Measurements from ENCODE around the gene TRIM15. TPM values are rescaled to one million over a fixed set of nuclear protein-coding genes. Genes with fewer than 3 reads are reported as not detected.

The TRIM15 gene
- total RNA-seq, 3 donors from 2014 or later (not counting 1 experiment from before 2014, with no cell fraction given) = not detected

GRCh38 chr6:30149858-30150550 is 13.3 kb upstream of the TRIM15 start:
- ATAC-seq = no peak
- Histone ChIP-seq H3K4me3 (ENCODE audit: low read length) (no peak overlapping the region), H3K27me3 (ENCODE audit: control insufficient read depth, insufficient read depth, low read length) (peaks cover 3% of the 10 kb centered on the region), H3K9me3 (ENCODE audit: control insufficient read depth, insufficient read depth, low read length) (no peaks in the 10 kb centered on the region), H3K36me3 (ENCODE audit: control insufficient read depth, insufficient read depth, low read length) (no peaks in the 10 kb centered on the region), H3K4me1 (ENCODE audit: control insufficient read depth, insufficient read depth, low read length) (no peaks in the 10 kb centered on the region), H3K27ac (ENCODE audit: low read length) (no peak overlapping the region)
- TF ChIP-seq CTCF (IDR thresholded peaks at IDR 0.05) = no peak
- 80% methylated on average over 7 of the region's 7 CpGs for WGBS (ENCODE audit: insufficient coverage)
- Mint-ChIP-seq H3K4me3 (no peak overlapping the region), H3K27me3 (ENCODE audit: low read depth in 2 of 2) (peaks cover 17 to 30% of the 10 kb centered on the region in 2 donors), H3K27ac (no peak overlapping the region), H3K36me3 (no peaks in the 10 kb centered on the region), H3K9me3 (no peaks in the 10 kb centered on the region), H3K4me1 (peaks cover 4 to 5% of the 10 kb centered on the region in 2 donors)
- no peak for DNase-seq
- intact Hi-C loops (cut with micrococcal nuclease) = no loop called here

GRCh38 chr6:30150671-30151395 is 12.5 kb upstream of the TRIM15 start:
- no peaks in the 10 kb centered on the region for H3K36me3 Mint-ChIP-seq
- no peak for DNase-seq
- H3K9me3 Mint-ChIP-seq = no peaks in the 10 kb centered on the region
- H3K4me3 Mint-ChIP-seq = no peak overlapping the region
- Histone ChIP-seq H3K27ac (ENCODE audit: low read length) (no peak overlapping the region), H3K9me3 (ENCODE audit: control insufficient read depth, insufficient read depth, low read length) (no peaks in the 10 kb centered on the region), H3K4me1 (ENCODE audit: control insufficient read depth, insufficient read depth, low read length) (no peaks in the 10 kb centered on the region), H3K27me3 (ENCODE audit: control insufficient read depth, insufficient read depth, low read length) (peaks cover 3% of the 10 kb centered on the region), H3K4me3 (ENCODE audit: low read length) (no peak overlapping the region), H3K36me3 (ENCODE audit: control insufficient read depth, insufficient read depth, low read length) (no peaks in the 10 kb centered on the region)
- H3K27ac Mint-ChIP-seq = no peak overlapping the region
- no peak for ATAC-seq
- intact Hi-C loops (cut with micrococcal nuclease) = no loop called here
- TF ChIP-seq CTCF (IDR thresholded peaks at IDR 0.05) = no peak
- H3K4me1 Mint-ChIP-seq = peaks cover 4 to 5% of the 10 kb centered on the region in 2 donors
- peaks cover 19 to 30% of the 10 kb centered on the region in 2 donors for H3K27me3 Mint-ChIP-seq (ENCODE audit: low read depth in 2 of 2)
- 84% methylated on average over 10 of the region's 10 CpGs for WGBS (ENCODE audit: insufficient coverage)

- Mint-ChIP-seq H3K9me3 (no peaks in the 10 kb centered on the region), H3K36me3 (no peaks in the 10 kb centered on the region), H3K4me3 (no peak overlapping the region), H3K27me3 (ENCODE audit: low read depth in 2 of 2) (peaks cover 24 to 33% of the 10 kb centered on the region in 2 donors), H3K27ac (no peak overlapping the region), H3K4me1 (peaks cover 4 to 5% of the 10 kb centered on the region in 2 donors)
- H3K27me3 ChIP-seq (ENCODE audit: control insufficient read depth, insufficient read depth, low read length) = peaks cover 3% of the 10 kb centered on the region
- ATAC-seq = no peak
- WGBS (ENCODE audit: insufficient coverage) = 22% methylated on average over 3 of the region's 3 CpGs
- no peak for DNase-seq
- H3K36me3 ChIP-seq (ENCODE audit: control insufficient read depth, insufficient read depth, low read length) = no peaks in the 10 kb centered on the region
- no peak overlapping the region for H3K4me3 ChIP-seq (ENCODE audit: low read length)
- H3K27ac ChIP-seq (ENCODE audit: low read length) = no peak overlapping the region
- TF ChIP-seq CTCF (IDR thresholded peaks at IDR 0.05) = no peak
- H3K9me3 ChIP-seq (ENCODE audit: control insufficient read depth, insufficient read depth, low read length) = no peaks in the 10 kb centered on the region
- no peaks in the 10 kb centered on the region for H3K4me1 ChIP-seq (ENCODE audit: control insufficient read depth, insufficient read depth, low read length)
- intact Hi-C loops (cut with micrococcal nuclease) = no loop called here
Measured at GRCh38 chr6:30151580-30151979, 11.8 kb upstream of the TRIM15 start.

Measured in natural killer cell (primary cell).